ENCODE measurements around the gene MT1E. TPM values are rescaled to one million over a fixed set of nuclear protein-coding genes. Genes with fewer than 3 reads are reported as not detected.
A peak's percentile ranks its signal among the peaks of the same experiment; 100 is the strongest.

The MT1E gene
- total RNA-seq, 1 donor from 2014 or later = not detected

DNA sequence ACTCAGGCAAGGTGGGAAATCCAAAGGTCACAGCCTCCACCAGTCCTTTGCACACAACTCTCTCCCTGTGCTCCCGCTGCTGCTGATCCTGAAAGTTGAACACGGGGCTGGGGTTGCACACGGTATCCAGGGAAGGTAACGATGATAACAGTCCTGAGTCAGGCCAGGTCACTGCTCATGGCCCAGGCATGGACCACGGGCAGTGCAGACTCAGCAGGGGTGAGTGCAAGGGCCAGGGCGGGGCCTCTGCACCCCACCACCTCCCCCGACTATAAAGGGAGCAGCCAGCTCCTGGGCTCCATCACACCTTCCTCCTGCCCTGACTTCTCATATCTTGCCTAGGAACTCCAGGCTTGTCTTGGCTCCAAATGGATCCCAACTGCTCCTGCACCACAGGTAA lies 26.0 kb downstream of the MT1E start, which contains the start of gene MT1B:
Gene MT1B, plus strand, starts transcription at position 301 of the 400 bp plus-strand sequence. Its CDS starts 68 bp downstream, at position 369.
- TF ChIP-seq, protein P1, sequence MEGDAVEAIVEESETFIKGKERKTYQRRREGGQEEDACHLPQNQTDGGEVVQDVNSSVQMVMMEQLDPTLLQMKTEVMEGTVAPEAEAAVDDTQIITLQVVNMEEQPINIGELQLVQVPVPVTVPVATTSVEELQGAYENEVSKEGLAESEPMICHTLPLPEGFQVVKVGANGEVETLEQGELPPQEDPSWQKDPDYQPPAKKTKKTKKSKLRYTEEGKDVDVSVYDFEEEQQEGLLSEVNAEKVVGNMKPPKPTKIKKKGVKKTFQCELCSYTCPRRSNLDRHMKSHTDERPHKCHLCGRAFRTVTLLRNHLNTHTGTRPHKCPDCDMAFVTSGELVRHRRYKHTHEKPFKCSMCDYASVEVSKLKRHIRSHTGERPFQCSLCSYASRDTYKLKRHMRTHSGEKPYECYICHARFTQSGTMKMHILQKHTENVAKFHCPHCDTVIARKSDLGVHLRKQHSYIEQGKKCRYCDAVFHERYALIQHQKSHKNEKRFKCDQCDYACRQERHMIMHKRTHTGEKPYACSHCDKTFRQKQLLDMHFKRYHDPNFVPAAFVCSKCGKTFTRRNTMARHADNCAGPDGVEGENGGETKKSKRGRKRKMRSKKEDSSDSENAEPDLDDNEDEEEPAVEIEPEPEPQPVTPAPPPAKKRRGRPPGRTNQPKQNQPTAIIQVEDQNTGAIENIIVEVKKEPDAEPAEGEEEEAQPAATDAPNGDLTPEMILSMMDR (IDR thresholded peaks at IDR 0.05; ENCODE audit: unreplicated experiment) = no peak
- no peaks in the 10 kb centered on the region for H3K4me1 Mint-ChIP-seq
- H3K9me3 Mint-ChIP-seq = no peaks in the 10 kb centered on the region
- H3K27me3 Mint-ChIP-seq (ENCODE audit: low read depth) = peaks cover 93% of the 10 kb centered on the region
- DNase-seq (ENCODE audit: low spot score in 2 of 2, unreplicated experiment in 2 of 2) = no peak
- no peak within 1 kb of the TSS for H3K4me3 Mint-ChIP-seq
- no peaks in the 10 kb centered on the region for H3K36me3 Mint-ChIP-seq
- H3K27ac Mint-ChIP-seq = no peak within 1 kb of the TSS

DNA sequence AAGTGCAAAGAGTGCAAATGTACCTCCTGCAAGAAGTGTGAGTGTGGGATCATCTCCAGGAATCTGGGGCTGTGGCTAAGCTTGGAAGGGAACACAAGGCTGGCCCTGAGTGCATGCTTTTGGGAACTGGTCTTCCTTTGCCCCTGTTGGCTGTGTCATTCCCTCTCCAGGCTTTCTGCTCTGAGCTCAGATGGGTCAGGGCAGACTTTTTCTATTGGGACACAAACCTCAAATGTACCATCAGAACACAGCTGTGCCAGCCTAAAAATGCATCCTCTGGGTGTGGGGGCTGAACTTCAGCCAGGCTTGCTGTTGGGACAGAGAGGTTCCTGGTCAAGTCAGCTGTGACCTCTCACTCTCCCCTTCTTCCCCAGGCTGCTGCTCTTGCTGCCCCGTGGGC lies 27.0 kb downstream of the MT1E start:
- H3K36me3 Mint-ChIP-seq = no peaks in the 10 kb centered on the region
- no peak overlapping the region for H3K4me3 Mint-ChIP-seq
- H3K4me1 Mint-ChIP-seq = no peaks in the 10 kb centered on the region
- no peaks in the 10 kb centered on the region for H3K9me3 Mint-ChIP-seq
- H3K27me3 Mint-ChIP-seq (ENCODE audit: low read depth) = peaks cover 91% of the 10 kb centered on the region
- DNase-seq (ENCODE audit: low spot score in 2 of 2, unreplicated experiment in 2 of 2) = no peak
- no peak overlapping the region for H3K27ac Mint-ChIP-seq
- TF ChIP-seq, protein P1 (IDR thresholded peaks at IDR 0.05; ENCODE audit: unreplicated experiment) = no peak

DNA sequence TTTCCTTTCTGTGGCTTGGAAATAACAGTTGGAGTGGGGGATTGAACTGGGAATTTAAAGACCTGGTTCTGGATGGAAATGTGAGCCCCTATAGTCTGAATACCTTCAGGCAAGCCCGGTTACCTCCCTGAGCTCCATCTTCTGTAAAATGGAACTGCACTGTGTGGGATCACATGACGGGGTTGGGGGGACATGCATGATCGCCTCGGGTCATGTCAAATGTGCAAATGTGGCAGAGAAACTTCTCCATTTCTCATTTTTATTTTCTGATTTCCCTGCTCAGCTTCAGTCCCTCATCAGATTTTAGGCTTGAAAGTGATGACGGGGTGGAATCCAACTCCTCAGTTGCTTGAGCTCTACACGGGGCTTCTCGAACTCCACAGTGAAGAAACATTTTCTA lies 27.6 kb downstream of the MT1E start:
- Mint-ChIP-seq H3K36me3 (no peaks in the 10 kb centered on the region), H3K4me3 (no peak overlapping the region)

DNA sequence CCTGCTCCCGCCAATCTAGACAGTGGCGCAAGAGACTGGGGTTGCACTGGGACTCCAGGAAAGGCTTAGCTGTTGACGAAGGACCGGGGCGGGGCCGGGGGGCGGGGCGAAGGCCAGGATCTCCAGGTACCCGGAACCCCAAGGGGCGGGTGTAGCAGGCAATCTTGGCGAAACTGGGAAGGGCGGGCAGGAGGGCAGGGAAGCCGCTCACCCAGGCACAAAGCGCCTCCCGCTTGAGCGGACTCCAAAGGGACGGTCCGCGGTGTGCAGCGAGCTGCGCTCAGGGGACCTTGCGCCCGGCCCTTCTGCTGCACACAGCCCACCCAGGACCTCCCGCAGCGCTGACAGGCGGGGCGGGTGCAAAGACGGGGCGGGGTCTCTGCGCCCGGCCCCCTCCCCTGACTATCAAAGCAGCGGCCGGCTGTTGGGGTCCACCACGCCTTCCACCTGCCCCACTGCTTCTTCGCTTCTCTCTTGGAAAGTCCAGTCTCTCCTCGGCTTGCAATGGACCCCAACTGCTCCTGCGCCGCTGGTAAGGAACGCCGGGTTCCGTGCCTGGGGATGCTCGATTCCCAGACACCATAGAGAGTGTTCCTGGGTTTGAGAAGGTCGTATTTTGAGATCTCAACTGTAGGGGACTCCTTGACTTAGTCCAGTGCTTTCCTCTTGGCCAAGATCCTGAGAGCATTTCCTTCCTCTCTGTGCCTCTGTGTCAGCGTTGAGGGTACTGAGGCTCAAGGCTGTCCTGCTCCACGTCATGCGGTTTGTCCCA lies 32.2 kb downstream of the MT1E start, which contains the start of gene MT1F:
Gene MT1F, plus strand, starts transcription at position 405 of the 772 bp plus-strand sequence. Its CDS starts 100 bp downstream, at position 505.
- TF ChIP-seq, protein P1 (IDR thresholded peaks at IDR 0.05; ENCODE audit: unreplicated experiment) = no peak
- Mint-ChIP-seq H3K4me3 (peak within 1 kb of the TSS; percentile 79), H3K9me3 (no peaks in the 10 kb centered on the region), H3K27ac (no peak within 1 kb of the TSS), H3K4me1 (peaks cover 10% of the 10 kb centered on the region), H3K27me3 (ENCODE audit: low read depth) (peaks cover 90% of the 10 kb centered on the region), H3K36me3 (no peaks in the 10 kb centered on the region)
- DNase-seq (ENCODE audit: low spot score in 2 of 2, unreplicated experiment in 2 of 2) = no peak

More for the DNA sequence above, 27.6 kb downstream of the MT1E start:
- Mint-ChIP-seq H3K27me3 (ENCODE audit: low read depth) (peaks cover 90% of the 10 kb centered on the region), H3K4me1 (peaks cover 4% of the 10 kb centered on the region), H3K9me3 (no peaks in the 10 kb centered on the region), H3K27ac (no peak overlapping the region)
- no peak for DNase-seq (ENCODE audit: low spot score in 2 of 2, unreplicated experiment in 2 of 2)
- TF ChIP-seq, protein P1 (IDR thresholded peaks at IDR 0.05; ENCODE audit: unreplicated experiment) = no peak

DNA sequence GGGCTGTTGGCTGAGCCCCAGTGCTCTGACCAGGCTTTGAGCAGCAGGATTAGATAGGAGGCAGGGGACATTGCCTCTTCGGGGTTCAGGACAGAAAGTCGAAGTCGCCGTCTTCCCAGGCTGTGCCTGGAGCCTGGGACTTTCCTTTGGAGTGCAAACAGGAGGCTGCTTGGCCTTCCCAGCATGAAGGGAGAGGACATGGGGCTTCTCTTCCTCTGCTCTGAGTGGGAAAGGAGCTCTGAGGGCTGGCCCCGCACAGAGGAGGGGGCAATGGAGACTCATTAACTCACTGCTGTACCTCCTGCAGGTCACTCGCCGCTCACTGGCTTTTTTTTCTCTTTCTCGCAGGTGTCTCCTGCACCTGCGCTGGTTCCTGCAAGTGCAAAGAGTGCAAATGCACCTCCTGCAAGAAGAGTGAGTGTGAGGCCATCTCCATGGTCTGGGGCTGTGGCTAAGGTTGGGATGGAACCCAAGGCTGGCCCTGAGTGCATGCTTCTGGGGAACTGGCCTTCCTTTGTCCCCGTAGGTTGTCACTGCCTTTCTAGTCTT lies 32.8 kb downstream of the MT1E start:
- H3K36me3 Mint-ChIP-seq = no peaks in the 10 kb centered on the region
- H3K27me3 Mint-ChIP-seq (ENCODE audit: low read depth) = peaks cover 90% of the 10 kb centered on the region
- peaks cover 12% of the 10 kb centered on the region for H3K4me1 Mint-ChIP-seq
- H3K9me3 Mint-ChIP-seq = no peaks in the 10 kb centered on the region
- H3K27ac Mint-ChIP-seq = no peak overlapping the region
- peak overlapping the region; percentile 79 for H3K4me3 Mint-ChIP-seq
- DNase-seq (ENCODE audit: low spot score in 2 of 2, unreplicated experiment in 2 of 2) = no peak
- TF ChIP-seq, protein P1 (IDR thresholded peaks at IDR 0.05; ENCODE audit: unreplicated experiment) = no peak
